ENCODE results near the gene GPR137C. TPM values are rescaled to one million over a fixed set of nuclear protein-coding genes. Genes with fewer than 3 reads are reported as not detected.

Gene GPR137C
- total and polyA plus RNA-seq, 2 of the 13 experiments (the other 11 are each of a cell fraction or from before 2014, with no cell fraction given): 0.34 to 0.51 TPM

- no peak overlapping the region for H3K4me3 ChIP-seq (replicated peaks in 1 of 3; ENCODE audit: insufficient read depth in 1 of 3, low read depth in 2 of 3, low read length in 3 of 3)
- no peaks in the 10 kb centered on the region for H4K20me1 ChIP-seq (ENCODE audit: insufficient read depth, low read length)
- H3K27ac ChIP-seq (ENCODE audit: extremely low read length, insufficient read depth, low read length): no peak overlapping the region
- ChIA-PET POLR2A (no interaction called here), CTCF (ENCODE audit: low intra/inter-chr PET ratio, low total read pairs) (no interaction called here)
- 0% methylated on average over 1 of the region's 2 CpGs for WGBS (ENCODE audit: low lambda C conversion rate)
- no peaks in the 10 kb centered on the region for H3K79me2 ChIP-seq (ENCODE audit: insufficient read depth, low read length)
- H3K4me1 ChIP-seq (ENCODE audit: insufficient read depth, low read length): peaks cover 18% of the 10 kb centered on the region; the same call in 1 of the 2 replicates
- ATAC-seq: peak; percentile 61; the same call in 1 of the 3 replicates
- no peaks in the 10 kb centered on the region for H3K27me3 ChIP-seq (ENCODE audit: control insufficient read depth in 1 of 2, insufficient read depth in 2 of 2, low read length in 2 of 2)
- no peak overlapping the region for H3K4me2 ChIP-seq (ENCODE audit: low read depth, low read length)
- H3K36me3 ChIP-seq (replicated peaks in 1 of 2; ENCODE audit: control insufficient read depth in 1 of 2, insufficient read depth in 2 of 2, low read length in 2 of 2): no peaks in the 10 kb centered on the region
- no peak overlapping the region for H2AFZ ChIP-seq (ENCODE audit: low read length)
- H3K9me3 ChIP-seq (ENCODE audit: low read length): peaks cover 16% of the 10 kb centered on the region
- intact Hi-C loops (cut with micrococcal nuclease; ENCODE audit: unreplicated experiment): no loop called here
- DNase-seq (ENCODE audit: low spot score): no peak
- in situ Hi-C loops (cut with HindIII; ENCODE audit: extremely low pct_ligation_motif_present, low pct_unique_long_range_greater_than_20kb): no loop called here
- no peak for TF ChIP-seq IKZF1 (IDR thresholded peaks at IDR 0.05)
- no peak for TF ChIP-seq ZNF768 (CRISPR knock-in tag; IDR thresholded peaks at IDR 0.05)
- TF ChIP-seq EHMT2 (IDR thresholded peaks at IDR 0.05; ENCODE audit: borderline replicate concordance, low read depth, low read length): no peak
- no peak for TF ChIP-seq ZNF343 (CRISPR knock-in tag; IDR thresholded peaks at IDR 0.05)
- no peak for TF ChIP-seq CCAR2 (optimal IDR thresholded peaks at IDR 0.05; ENCODE audit: low read depth, low read length)
- no peak for TF ChIP-seq ZNF12 (CRISPR knock-in tag; IDR thresholded peaks at IDR 0.05)
- no peak for TF ChIP-seq CREM (IDR thresholded peaks at IDR 0.05)
- TF ChIP-seq CREM (CRISPR knock-in tag; IDR thresholded peaks at IDR 0.05): no peak
- TF ChIP-seq ZNF749 (CRISPR knock-in tag; IDR thresholded peaks at IDR 0.05; ENCODE audit: borderline replicate concordance): no peak
- TF ChIP-seq ZNF326 (CRISPR knock-in tag; IDR thresholded peaks at IDR 0.05; ENCODE audit: borderline replicate concordance): no peak
- TF ChIP-seq, protein P1, sequence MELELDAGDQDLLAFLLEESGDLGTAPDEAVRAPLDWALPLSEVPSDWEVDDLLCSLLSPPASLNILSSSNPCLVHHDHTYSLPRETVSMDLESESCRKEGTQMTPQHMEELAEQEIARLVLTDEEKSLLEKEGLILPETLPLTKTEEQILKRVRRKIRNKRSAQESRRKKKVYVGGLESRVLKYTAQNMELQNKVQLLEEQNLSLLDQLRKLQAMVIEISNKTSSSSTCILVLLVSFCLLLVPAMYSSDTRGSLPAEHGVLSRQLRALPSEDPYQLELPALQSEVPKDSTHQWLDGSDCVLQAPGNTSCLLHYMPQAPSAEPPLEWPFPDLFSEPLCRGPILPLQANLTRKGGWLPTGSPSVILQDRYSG (CRISPR knock-in tag; IDR thresholded peaks at IDR 0.05): no peak
- TF ChIP-seq PHB2 (IDR thresholded peaks at IDR 0.05; ENCODE audit: partially characterized antibody): no peak
- no peak for TF ChIP-seq TBL1XR1 (IDR thresholded peaks at IDR 0.05; ENCODE audit: borderline replicate concordance, low read length, partially characterized antibody)
- TF ChIP-seq HOMEZ (CRISPR knock-in tag; IDR thresholded peaks at IDR 0.05; ENCODE audit: low read depth): no peak
- TF ChIP-seq ZNF746 (CRISPR knock-in tag; IDR thresholded peaks at IDR 0.05): no peak
- no peak for TF ChIP-seq FOXA1 (IDR thresholded peaks at IDR 0.05)
- no peak for TF ChIP-seq FOXA1 (CRISPR knock-in tag; IDR thresholded peaks at IDR 0.05)
- TF ChIP-seq ZNF350 (CRISPR knock-in tag; IDR thresholded peaks at IDR 0.05; ENCODE audit: borderline replicate concordance, low read depth): no peak
- no peak for TF ChIP-seq NBN (conservative IDR thresholded peaks at IDR 0.05)
- TF ChIP-seq ZNF549 (CRISPR knock-in tag; IDR thresholded peaks at IDR 0.05): no peak
- no peak for FAIRE-seq
- no TSS peak for BruUV-seq (replicated peaks)
- H3K9ac ChIP-seq (ENCODE audit: insufficient read depth, low read depth, low read length): no peak overlapping the region
Measured at GRCh38 chr14:52575858-52576257, 23.2 kb downstream of the GPR137C start.

All from HepG2 (cell line).